ENCODE data around the gene MIS18A.

The MIS18A gene

GRCh38 chr21:32278518-32279376, at the start of gene MIS18A:
Gene MIS18A, minus strand, starts transcription at chr21:32279049. Its CDS starts 35 bp downstream, at chr21:32279014.
- in situ Hi-C loops (cut with MboI; ENCODE audit: low sequenced_read_pairs, unreplicated experiment), result no loop called here
- peak; percentile 97 for DNase-seq (ENCODE audit: low spot score)
- peak; percentile 9 for TF ChIP-seq CTCF (IDR thresholded peaks at IDR 0.05; ENCODE audit: borderline replicate concordance, control extremely low read depth, extremely low read depth, insufficient read depth, missing control alignments)

- in situ Hi-C loops (cut with MboI; ENCODE audit: low sequenced_read_pairs, unreplicated experiment), result no loop called here
- no peak for TF ChIP-seq CTCF (IDR thresholded peaks at IDR 0.05; ENCODE audit: borderline replicate concordance, control extremely low read depth, extremely low read depth, insufficient read depth, missing control alignments)
- no peak for DNase-seq (ENCODE audit: low spot score)
These were observed 49.7 kb upstream of the MIS18A start for GRCh38 chr21:32328595-32328994.

- TF ChIP-seq CTCF (IDR thresholded peaks at IDR 0.05; ENCODE audit: borderline replicate concordance, control extremely low read depth, extremely low read depth, insufficient read depth, missing control alignments), result no peak
- no peak for DNase-seq (ENCODE audit: low spot score)
- in situ Hi-C loops (cut with MboI; ENCODE audit: low sequenced_read_pairs, unreplicated experiment), result no loop called here
These were observed 46.9 kb upstream of the MIS18A start for GRCh38 chr21:32325706-32326105.

GRCh38 chr21:32322676-32323075, 43.8 kb upstream of the MIS18A start:
- TF ChIP-seq CTCF (IDR thresholded peaks at IDR 0.05; ENCODE audit: borderline replicate concordance, control extremely low read depth, extremely low read depth, insufficient read depth, missing control alignments), result no peak
- in situ Hi-C loops (cut with MboI; ENCODE audit: low sequenced_read_pairs, unreplicated experiment), result no loop called here
- no peak for DNase-seq (ENCODE audit: low spot score)

- no peak for DNase-seq (ENCODE audit: low spot score)
- no peak for TF ChIP-seq CTCF (IDR thresholded peaks at IDR 0.05; ENCODE audit: borderline replicate concordance, control extremely low read depth, extremely low read depth, insufficient read depth, missing control alignments)
- in situ Hi-C loops (cut with MboI; ENCODE audit: low sequenced_read_pairs, unreplicated experiment), result no loop called here
These were observed 43.3 kb upstream of the MIS18A start for GRCh38 chr21:32322103-32322502.

- no peak for DNase-seq (ENCODE audit: low spot score)
- no peak for TF ChIP-seq CTCF (IDR thresholded peaks at IDR 0.05; ENCODE audit: borderline replicate concordance, control extremely low read depth, extremely low read depth, insufficient read depth, missing control alignments)
- in situ Hi-C loops (cut with MboI; ENCODE audit: low sequenced_read_pairs, unreplicated experiment), result no loop called here
These were observed 42.6 kb upstream of the MIS18A start for GRCh38 chr21:32321480-32321879.

Data from GM13976 (cell line).